GM21447 (cell line): ENCODE results near the gene RPL15.
"Not testable (repeated sequence)": the region's sequence is repeated elsewhere in the genome, so short reads cannot be mapped to it uniquely, and the experiment has no call there.

Source experiments
- ATAC-seq: cut with Tn5 transposase; IDR thresholded peaks from one replicate; pipeline ENCODE4 v1.9.1; 2021; ENCODE audit not compliant: unreplicated experiment

The RPL15 gene

DNA sequence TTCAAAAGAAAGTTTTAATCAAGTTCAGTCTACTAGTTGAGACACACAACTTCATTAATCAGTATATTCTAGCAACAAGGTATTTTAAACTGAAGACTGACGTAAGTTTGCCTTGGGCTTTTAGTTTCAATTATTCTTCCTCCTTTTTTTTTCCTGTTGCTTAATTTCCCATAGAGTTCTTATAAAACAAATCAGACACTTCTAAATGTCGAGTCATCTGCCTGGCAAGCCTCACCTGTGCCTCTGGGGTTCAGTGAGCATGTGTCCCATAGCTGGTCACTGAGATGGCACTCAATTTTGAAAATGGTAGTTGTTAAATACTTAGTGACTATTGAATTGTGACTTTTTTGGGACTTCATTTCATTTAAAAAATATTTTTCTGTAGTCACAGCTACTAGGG lies 27.5 kb upstream of the RPL15 start:
- no peak for ATAC-seq

DNA sequence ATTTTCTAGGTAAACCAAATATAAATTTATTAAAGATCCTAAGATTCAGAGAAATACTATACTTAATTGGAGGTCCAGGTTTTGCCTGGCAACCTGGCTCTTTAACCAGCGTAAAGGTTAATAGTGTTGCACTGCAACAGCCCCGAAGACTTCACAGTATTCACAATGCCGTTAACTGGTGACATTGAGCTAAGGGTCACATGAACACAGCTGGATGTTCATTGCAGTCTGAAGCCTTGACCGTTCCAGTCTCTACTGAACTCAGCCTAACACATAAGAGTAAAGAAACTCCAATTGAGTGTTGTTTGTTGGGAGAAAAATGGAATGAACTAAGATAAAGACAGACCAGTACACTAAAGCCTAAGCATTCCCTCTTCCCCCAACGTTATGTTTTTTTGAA lies 27.0 kb upstream of the RPL15 start:
- no peak for ATAC-seq

DNA sequence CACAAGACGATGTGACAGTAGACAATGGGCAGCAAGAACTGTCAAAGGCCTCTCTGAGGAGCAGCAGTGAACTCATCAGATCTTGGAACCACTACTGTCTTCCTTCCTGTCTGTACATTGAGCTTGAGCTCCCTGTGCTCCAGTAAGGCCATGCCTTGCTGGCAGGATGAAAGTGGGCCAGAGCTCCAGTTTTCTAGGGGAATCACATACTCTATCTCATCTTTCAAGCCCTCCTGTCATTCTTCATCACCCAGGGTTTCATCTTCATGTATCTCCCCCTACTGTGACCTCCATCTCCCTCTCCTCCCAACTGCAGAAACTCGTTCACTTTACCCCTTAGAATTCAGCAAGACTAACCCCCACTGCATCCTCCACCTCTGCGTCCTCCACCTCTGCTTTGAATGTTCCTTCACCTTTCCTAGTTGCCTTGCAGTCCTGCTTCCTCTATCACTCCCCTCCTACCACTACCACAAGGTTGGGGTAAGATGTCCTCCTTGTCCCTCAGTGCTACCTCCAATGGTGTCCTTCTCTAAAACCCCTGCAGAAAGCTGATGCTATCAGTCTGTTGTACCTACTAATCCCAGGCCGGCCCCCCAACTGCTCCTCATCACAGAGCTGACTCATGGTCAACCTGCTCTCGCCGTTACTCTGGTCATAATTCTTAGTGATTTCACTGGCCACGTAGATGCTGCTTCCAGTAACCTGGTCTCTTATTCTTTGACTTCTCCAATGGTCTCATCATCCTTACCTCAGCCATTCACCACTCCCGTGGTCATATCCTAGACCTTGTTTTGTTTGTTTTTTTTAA lies 22.5 kb upstream of the RPL15 start:
- ATAC-seq: no peak

DNA sequence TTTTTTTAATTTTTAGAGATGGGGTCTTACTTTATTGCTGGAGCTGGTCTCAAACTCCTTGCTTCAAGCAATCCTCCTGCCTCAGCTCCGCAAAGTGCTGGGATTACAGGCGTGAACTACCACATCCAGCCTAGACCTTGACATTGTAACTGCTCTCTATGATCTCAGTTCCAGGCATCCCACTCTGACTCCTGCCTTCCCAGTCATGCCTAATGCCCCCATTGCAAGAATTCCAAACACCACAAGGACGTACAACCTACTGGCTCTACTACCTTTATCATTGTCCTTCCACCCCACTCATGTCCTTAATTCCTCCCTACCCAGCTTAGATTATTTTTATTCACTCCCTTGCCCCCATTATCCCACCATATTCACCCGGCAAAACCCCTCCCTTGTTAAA lies 21.8 kb upstream of the RPL15 start:
- ATAC-seq: no peak

GRCh38 chr3:23900744-23901143 lies 16.2 kb upstream of the RPL15 start:
- ATAC-seq: no peak

- no peak for ATAC-seq
These were observed 12.4 kb upstream of the RPL15 start for GRCh38 chr3:23904545-23904944.

DNA sequence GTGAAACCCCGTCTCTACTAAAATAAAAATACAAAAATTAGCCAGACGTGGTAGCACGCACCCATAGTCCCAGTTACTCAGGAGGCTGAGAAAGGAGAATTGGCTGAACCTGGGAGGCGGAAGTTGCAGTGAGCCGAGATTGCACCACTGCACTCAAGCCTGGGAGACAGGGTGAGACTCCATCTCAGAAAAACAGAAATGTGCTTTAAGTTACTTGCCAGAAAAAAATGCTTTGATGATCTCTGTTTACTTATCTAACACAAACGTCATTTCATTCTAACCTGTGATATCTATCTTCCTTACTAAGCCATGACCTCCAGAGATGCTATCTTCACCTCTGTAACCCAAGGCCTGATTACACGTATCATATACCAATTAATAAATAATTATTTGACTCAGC lies 7.6 kb upstream of the RPL15 start:
- ATAC-seq: no peak

DNA sequence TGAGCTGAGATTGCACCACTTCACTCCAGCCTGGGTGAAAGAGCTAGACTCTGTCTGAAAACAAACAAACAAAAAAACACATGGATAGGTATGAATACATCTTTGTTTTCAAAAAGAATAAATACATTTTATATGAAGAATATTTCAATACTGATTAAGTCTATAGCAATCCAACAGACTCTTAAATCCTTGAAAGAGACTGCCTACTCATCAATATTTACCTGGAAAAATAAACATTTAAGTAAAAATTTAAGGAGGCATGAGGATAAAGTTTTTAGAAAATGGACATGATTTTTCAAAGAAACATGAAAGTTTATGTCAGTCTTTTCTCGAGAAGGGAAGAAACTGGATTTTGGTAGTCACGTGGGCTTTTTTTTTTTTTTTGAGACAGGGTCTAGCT lies 5.5 kb upstream of the RPL15 start:
- no peak for ATAC-seq

DNA sequence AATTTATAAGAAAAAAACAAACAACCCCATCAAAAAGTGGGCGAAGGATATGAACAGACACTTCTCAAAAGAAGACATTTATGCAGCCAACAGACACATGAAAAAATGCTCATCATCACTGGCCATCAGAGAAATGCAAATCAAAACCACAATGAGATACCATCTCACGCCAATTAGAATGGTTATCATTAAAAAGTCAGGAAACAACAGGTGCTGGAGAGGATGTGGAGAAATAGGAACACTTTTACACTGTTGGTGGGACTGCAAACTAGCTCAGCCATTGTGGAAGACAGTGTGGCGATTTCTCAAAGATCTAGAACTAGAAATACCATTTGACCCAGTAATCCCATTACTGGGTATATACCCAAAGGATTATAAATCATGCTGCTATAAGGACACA lies 4.6 kb upstream of the RPL15 start:
- not testable (repeated sequence) for ATAC-seq

GRCh38 chr3:23913182-23913581 lies 3.8 kb upstream of the RPL15 start:
- no peak for ATAC-seq

DNA sequence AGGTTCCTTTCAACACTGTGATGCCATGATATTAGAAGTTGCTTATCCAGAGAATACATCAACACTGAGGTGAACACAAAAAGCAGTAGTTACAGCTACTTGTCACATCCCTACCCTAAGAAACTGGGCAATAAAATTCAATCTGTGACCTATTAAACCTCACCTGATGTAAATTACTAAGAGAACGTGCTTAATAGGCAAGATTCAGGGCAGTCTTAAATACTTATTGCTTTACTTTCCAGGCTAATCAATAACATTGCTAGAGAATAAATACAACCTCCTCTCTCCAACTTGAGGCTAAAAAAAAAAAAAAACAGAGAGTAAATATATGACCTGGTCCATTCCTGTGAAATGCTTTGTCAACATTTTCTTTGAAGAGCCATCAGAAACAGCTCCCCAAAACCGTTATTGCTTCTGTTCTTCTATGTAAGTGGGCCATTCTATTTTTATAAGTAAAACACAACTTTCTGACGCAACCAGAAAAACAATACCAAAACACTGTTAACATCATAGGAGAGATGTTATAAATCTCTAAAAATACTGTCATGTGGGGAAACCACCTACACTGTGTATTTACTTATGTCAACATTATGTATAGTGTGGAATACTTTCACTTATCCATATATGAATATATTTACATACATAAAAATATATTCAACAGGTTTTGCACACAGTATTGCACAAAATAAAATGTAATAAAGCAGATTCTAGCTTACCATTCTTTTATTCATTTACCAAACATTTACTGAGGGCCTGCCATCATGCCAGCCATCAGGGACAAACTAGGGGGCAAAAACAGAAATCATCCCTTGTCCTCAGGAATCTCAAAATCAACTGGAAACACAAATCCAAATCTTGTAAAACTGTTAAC lies 2.8 kb upstream of the RPL15 start:
- ATAC-seq: no peak

GRCh38 chr3:23915537-23916108 lies 1.3 kb upstream of the RPL15 start:
- ATAC-seq: no peak

- peak; percentile 37 for ATAC-seq
These were observed 613 bp upstream of the RPL15 start for GRCh38 chr3:23916152-23916885.

DNA sequence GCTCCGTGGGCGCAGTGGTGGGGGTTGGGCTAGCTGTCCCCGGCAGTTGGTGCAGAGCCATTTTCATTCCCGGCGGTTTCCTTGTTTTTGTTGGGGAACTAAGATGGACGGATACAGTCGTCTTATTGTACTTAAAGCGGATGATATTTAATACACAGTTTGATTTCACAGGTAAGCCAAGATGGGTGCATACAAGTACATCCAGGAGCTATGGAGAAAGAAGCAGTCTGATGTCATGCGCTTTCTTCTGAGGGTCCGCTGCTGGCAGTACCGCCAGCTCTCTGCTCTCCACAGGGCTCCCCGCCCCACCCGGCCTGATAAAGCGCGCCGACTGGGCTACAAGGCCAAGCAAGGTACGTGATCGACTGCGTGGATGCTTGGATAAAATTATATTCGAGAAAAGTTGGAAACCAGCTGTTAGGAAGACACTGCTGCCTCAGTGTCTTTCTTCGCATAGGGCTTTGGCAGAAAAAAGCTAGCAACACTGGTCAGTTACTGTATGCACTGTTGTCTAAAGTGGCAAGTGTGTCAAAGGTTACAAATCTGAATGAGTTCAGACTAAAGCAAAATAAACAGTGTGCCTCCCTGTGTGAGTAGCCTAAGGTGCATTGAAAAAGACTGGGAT lies 859 bp downstream of the RPL15 start:
- ATAC-seq: not testable (repeated sequence)

- not testable (repeated sequence) for ATAC-seq
These were observed 1.4 kb downstream of the RPL15 start for GRCh38 chr3:23918331-23918730.

DNA sequence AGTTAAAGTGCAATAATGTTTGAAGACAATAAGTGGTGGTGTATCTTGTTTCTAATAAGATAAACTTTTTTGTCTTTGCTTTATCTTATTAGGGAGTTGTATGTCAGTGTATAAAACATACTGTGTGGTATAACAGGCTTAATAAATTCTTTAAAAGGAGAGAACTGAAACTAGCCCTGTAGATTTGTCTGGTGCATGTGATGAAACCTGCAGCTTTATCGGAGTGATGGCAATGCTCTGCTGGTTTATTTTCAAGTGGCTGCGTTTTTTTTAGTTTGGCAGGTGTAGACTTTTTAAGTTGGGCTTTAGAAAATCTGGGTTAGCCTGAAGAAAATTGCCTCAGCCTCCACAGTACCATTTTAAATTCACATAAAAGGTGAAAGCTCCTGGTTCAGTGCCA lies 2.7 kb downstream of the RPL15 start:
- ATAC-seq: no peak

DNA sequence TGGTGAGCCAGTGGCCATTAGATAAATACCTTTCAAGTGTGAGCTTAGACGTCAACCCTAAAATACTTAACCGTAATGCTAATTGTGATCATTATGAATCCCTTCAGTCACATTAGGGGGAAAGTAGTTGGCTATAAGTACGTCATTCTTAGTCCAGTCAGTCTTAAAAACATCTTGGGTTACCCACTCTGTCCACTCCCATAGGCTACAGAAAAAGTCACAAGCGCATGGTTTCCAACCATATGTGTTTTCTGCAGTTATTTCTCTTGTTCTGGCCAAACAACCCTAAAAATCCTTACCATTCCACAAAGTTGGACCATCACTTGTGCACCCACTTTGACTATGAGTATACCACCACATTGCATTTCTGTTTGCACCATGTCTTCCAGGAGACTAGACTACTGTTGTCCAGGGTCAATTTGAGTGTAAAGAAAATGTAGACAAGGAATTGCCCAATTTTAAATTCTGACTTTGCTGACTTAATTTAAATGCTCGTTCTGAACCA lies 3.3 kb downstream of the RPL15 start:
- no peak for ATAC-seq

- no peak for ATAC-seq
These were observed 4.2 kb downstream of the RPL15 start for GRCh38 chr3:23921052-23921511.

DNA sequence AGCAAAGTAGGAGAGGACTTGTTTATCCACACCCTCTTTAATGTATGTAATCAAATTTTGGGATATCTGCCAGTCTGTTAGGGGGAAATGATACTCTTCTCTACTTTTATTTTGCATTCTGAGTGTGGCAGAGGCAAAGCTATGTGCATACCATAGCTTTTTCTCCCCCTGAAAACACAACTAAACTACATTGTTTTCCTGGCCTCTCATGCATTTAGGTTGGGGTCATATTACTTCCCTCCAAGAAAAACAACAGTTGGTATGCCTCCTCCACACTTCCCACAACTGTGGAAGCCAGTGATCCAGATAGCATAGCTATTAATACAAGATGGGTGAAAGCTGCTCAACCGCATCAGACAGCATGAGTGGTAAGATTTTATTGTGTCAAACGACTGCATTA lies 6.9 kb downstream of the RPL15 start:
- ATAC-seq: no peak

- no peak for ATAC-seq
These were observed 9.3 kb downstream of the RPL15 start for GRCh38 chr3:23926246-23926645.
